Mesenchymal stem cell (in vitro differentiated cells and primary cell): Measurements from ENCODE around the gene RTN4.

Experiments
- DNase-seq: peaks from one replicate; pipeline ENCODE4 v3.0.0-alpha.2; 2013
- H2AFZ ChIP-seq: one replicate; pipeline ENCODE4 v1.6.1; 2013; ENCODE audit warnings: low read depth, mild to moderate bottlenecking, control low read depth, inconsistent platforms, low read length, moderate library complexity
- H2AK5ac ChIP-seq: 2 replicates; pipeline ENCODE4 v1.6.1; 2013; ENCODE audit warnings: low read length, moderate library complexity, mild to moderate bottlenecking, inconsistent platforms; ENCODE audit not compliant: severe bottlenecking
- H2BK120ac ChIP-seq: one replicate; pipeline ENCODE4 v1.6.1; 2013; ENCODE audit warnings: low read depth, mild to moderate bottlenecking, inconsistent platforms, low read length, moderate library complexity
- H2BK12ac ChIP-seq, 2 experiments: one replicate each; pipeline ENCODE4 v1.6.1; 2013; ENCODE audit warnings: inconsistent platforms in 2 of 2, low read length in 2 of 2, mild to moderate bottlenecking in 2 of 2, moderate library complexity in 2 of 2, control low read depth in 1 of 2
- H2BK15ac ChIP-seq: one replicate; pipeline ENCODE4 v1.6.1; 2013; ENCODE audit warnings: mild to moderate bottlenecking, low read depth, inconsistent platforms; ENCODE audit not compliant: poor library complexity, severe bottlenecking
- H2BK5ac ChIP-seq: 2 replicates; pipeline ENCODE4 v1.6.1; 2013; ENCODE audit warnings: low read depth, mild to moderate bottlenecking, low read length, control low read depth, inconsistent platforms; ENCODE audit not compliant: poor library complexity, severe bottlenecking
- H3K14ac ChIP-seq, 2 experiments: one replicate each; pipeline ENCODE4 v1.6.1; 2013; ENCODE audit warnings: inconsistent platforms in 2 of 2, low read length in 2 of 2, control low read depth in 1 of 2, mild to moderate bottlenecking in 1 of 2, moderate library complexity in 1 of 2
- H3K18ac ChIP-seq, 2 experiments: one replicate each; pipeline ENCODE4 v1.6.1; 2013; ENCODE audit warnings: inconsistent platforms in 2 of 2, low read length in 2 of 2, control low read depth in 1 of 2, low read depth in 1 of 2, mild to moderate bottlenecking in 1 of 2
- H3K23ac ChIP-seq, 2 experiments: one replicate each; pipeline ENCODE4 v1.6.1; 2013; ENCODE audit warnings: inconsistent platforms in 2 of 2, low read length in 2 of 2, mild to moderate bottlenecking in 2 of 2, moderate library complexity in 2 of 2, control low read depth in 1 of 2
- H3K27ac ChIP-seq: 2 replicates; pipeline ENCODE4 v1.5.1; 2013; ENCODE audit warnings: mild to moderate bottlenecking, moderate library complexity, low read length, control low read depth, inconsistent platforms; ENCODE audit not compliant: poor library complexity, severe bottlenecking
- H3K27me3 ChIP-seq, 2 experiments: 2 replicates each; pipeline versions ENCODE4 v1.6.1 to v1.7.0; 2013; ENCODE audit warnings: low read length in 2 of 2, mild to moderate bottlenecking in 2 of 2, moderate library complexity in 2 of 2, control low read depth in 1 of 2, inconsistent platforms in 1 of 2; ENCODE audit not compliant: control insufficient read depth in 1 of 2, insufficient read depth in 1 of 2
- H3K36me3 ChIP-seq, 2 experiments: 2 replicates each; pipeline versions ENCODE4 v1.6.1 to v1.7.0; 2013; ENCODE audit warnings: low read length in 2 of 2, control low read depth in 1 of 2, inconsistent platforms in 1 of 2, low read depth in 1 of 2, mild to moderate bottlenecking in 1 of 2; ENCODE audit not compliant: insufficient read depth in 2 of 2, control insufficient read depth in 1 of 2
- H3K4ac ChIP-seq, 2 experiments: one replicate each; pipeline ENCODE4 v1.6.1; 2013; ENCODE audit warnings: inconsistent platforms in 2 of 2, low read length in 2 of 2, mild to moderate bottlenecking in 2 of 2, moderate library complexity in 2 of 2, control low read depth in 1 of 2, low read depth in 1 of 2
- H3K4me1 ChIP-seq: 2 replicates; pipeline ENCODE4 v1.6.1; 2013; ENCODE audit warnings: low read depth, low read length, control low read depth; ENCODE audit not compliant: control insufficient read depth, insufficient read depth
- H3K4me2 ChIP-seq: 2 replicates; pipeline ENCODE4 v1.6.1; 2013; ENCODE audit warnings: low read length, mild to moderate bottlenecking, inconsistent platforms; ENCODE audit not compliant: poor library complexity, severe bottlenecking
- H3K4me3 ChIP-seq, 2 experiments: 2 replicates each; pipeline versions ENCODE4 v1.5.1 to v1.7.0; 2013; ENCODE audit warnings: low read length in 2 of 2, mild to moderate bottlenecking in 2 of 2, control low read depth in 1 of 2, low read depth in 1 of 2; ENCODE audit not compliant: insufficient read depth in 1 of 2
- H3K79me1 ChIP-seq: replicated peaks from 2 replicates; pipeline ENCODE4 v1.6.1; 2013; ENCODE audit warnings: mild to moderate bottlenecking, control low read depth, low read length, inconsistent platforms; ENCODE audit not compliant: poor library complexity, severe bottlenecking
- H3K9ac ChIP-seq: 2 replicates; pipeline ENCODE4 v1.7.0; 2013; ENCODE audit warnings: mild to moderate bottlenecking, low read length, moderate library complexity
- H3K9me3 ChIP-seq: 2 replicates; pipeline ENCODE4 v1.7.0; 2013; ENCODE audit warnings: mild to moderate bottlenecking, low read length; ENCODE audit not compliant: control insufficient read depth
- H4K8ac ChIP-seq: one replicate; pipeline ENCODE4 v1.6.1; 2013; ENCODE audit warnings: inconsistent platforms, mild to moderate bottlenecking, low read length, moderate library complexity
- H4K91ac ChIP-seq: one replicate; pipeline ENCODE4 v1.6.1; 2013; ENCODE audit warnings: mild to moderate bottlenecking, low read length, inconsistent platforms
- WGBS: methylation state at CpG from one replicate; pipeline ENCODE4 v1.1.7; 2013; ENCODE audit warnings: mixed read lengths; 5-methylcytosine and 5-hydroxymethylcytosine counted together

The RTN4 gene

DNA sequence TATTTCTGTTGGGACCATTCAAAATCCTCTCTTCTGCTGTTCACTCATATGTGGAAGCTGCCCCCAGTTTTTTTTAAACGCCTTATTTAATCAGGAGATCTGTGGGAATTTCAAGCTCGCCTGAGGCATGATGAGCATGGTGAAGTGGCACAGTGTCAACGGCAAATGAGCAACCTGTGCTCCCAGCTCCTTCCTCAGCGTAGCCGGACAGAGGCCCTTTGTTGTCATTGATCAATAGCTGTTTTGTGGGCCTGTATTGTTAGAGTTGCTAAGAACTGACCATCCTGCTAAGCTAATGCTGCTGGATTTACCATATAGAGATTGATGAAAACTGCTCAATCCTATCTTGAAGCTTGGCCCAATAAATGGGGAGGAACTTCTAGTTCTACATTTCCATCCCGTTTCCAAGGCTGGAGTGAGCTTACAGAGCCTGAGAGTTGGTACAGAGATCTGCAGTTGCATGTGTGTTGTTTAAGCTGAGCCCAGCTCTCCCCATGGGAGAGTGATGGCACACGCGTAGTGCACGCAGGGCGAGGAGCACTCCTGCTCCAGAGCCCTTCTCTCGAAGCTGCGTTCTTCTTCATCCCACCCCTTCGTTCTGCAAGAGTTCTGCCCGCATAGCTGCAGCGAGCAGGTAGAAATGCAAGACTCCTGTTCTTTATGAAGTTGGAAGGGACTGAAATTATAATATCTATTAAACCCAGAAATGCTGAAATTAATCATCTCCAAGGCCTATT is 108.8 kb downstream of the RTN4 start:
- Histone ChIP-seq H3K27me3 (no peaks in the 10 kb centered on the region), H3K79me1 (no peaks in the 10 kb centered on the region), H3K4ac (no peak overlapping the region), H3K18ac (no peak overlapping the region), H4K91ac (no peak overlapping the region), H3K27ac (no peak overlapping the region), H3K9me3 (no peaks in the 10 kb centered on the region), H3K23ac (no peak overlapping the region), H2BK12ac (no peak overlapping the region), H2BK5ac (no peak overlapping the region), H2AFZ (no peak overlapping the region), H3K14ac (no peak overlapping the region), H4K8ac (no peak overlapping the region), H3K36me3 (no peaks in the 10 kb centered on the region), H2AK5ac (no peak overlapping the region), H3K4me2 (no peak overlapping the region), H2BK120ac (no peak overlapping the region), H3K9ac (no peak overlapping the region), H3K4me3 (no peak overlapping the region), H3K4me1 (peaks cover 5% of the 10 kb centered on the region), H2BK15ac (no peak overlapping the region)
- DNase-seq, result no peak
- 94% methylated on average over 12 of the region's 15 CpGs for WGBS

DNA sequence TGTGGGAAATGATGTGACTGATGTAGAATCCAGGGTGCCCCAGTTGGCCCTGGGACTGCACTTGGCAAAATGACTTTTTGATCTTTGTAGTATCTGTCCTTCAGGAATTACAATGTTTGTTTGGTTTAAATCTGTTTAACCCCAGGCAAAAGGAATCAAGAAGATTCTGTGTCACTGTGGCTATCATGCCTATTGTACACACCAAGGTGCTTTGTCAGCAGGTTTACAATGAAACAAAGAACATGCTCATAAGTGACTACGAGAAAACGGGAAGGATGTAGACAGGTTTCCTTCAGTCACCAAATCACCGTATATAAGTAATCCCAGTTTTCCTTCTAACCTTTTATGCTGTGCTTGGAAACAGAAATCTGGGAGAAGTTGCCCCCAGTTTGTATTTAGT is 109.5 kb downstream of the RTN4 start:
- Histone ChIP-seq H3K27me3 (no peaks in the 10 kb centered on the region), H4K8ac (no peak overlapping the region), H2AK5ac (no peak overlapping the region), H3K9me3 (no peaks in the 10 kb centered on the region), H3K18ac (no peak overlapping the region), H3K79me1 (no peaks in the 10 kb centered on the region), H3K4me1 (peaks cover 4% of the 10 kb centered on the region), H3K4me2 (no peak overlapping the region), H3K36me3 (no peaks in the 10 kb centered on the region), H3K27ac (no peak overlapping the region), H2BK120ac (no peak overlapping the region), H3K9ac (no peak overlapping the region), H3K23ac (no peak overlapping the region), H2AFZ (no peak overlapping the region), H2BK12ac (no peak overlapping the region), H3K4ac (no peak overlapping the region), H2BK15ac (no peak overlapping the region), H2BK5ac (no peak overlapping the region), H3K4me3 (no peak overlapping the region), H4K91ac (no peak overlapping the region), H3K14ac (no peak overlapping the region)
- DNase-seq, result no peak
- 83% methylated on average over 2 of the region's 3 CpGs for WGBS

DNA sequence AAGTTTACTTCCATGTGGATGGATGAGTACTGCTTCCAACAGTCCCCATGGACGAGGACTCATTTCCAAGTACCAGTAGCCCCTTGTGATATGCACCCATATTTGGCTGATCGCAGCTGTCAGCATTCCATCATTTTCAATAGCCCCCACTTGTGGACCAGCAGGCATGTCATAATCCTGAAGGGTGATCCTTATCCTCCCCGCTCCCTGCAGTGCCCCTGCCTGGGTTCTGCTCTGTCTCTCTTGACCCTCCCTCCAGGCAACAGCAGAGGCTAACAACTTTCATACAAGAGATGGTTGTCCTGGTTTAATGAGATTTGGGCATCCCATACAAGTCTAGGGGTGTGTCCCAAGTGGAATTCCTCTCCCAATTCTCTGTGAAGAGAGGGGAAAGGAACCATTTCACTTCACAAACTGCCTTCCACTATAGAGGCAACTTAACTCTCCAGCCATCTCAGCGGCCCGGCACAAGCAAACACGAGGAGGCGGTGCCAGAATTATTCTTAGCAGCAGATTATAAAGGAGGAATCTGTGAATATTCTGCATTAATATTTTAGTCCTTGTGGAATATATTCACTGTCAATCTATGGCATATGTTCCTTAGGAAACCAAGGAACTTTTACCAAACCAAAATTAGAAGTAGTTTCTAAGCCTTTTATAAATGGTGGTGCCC is 110.7 kb downstream of the RTN4 start:
- no peak overlapping the region for H2BK5ac ChIP-seq
- no peak for DNase-seq
- H3K4me3 ChIP-seq, result no peak overlapping the region
- H3K4me1 ChIP-seq, result no peaks in the 10 kb centered on the region
- H4K91ac ChIP-seq, result no peak overlapping the region
- no peak overlapping the region for H2BK12ac ChIP-seq
- H3K27me3 ChIP-seq, result no peaks in the 10 kb centered on the region
- no peak overlapping the region for H3K18ac ChIP-seq
- no peak overlapping the region for H4K8ac ChIP-seq
- no peak overlapping the region for H3K14ac ChIP-seq
- no peak overlapping the region for H2AFZ ChIP-seq
- H3K27ac ChIP-seq, result no peak overlapping the region
- no peaks in the 10 kb centered on the region for H3K9me3 ChIP-seq
- WGBS, result 88% methylated on average over 7 of the region's 7 CpGs
- no peak overlapping the region for H3K4me2 ChIP-seq
- H3K79me1 ChIP-seq, result no peaks in the 10 kb centered on the region
- no peak overlapping the region for H3K9ac ChIP-seq
- H2BK120ac ChIP-seq, result no peak overlapping the region
- no peaks in the 10 kb centered on the region for H3K36me3 ChIP-seq
- no peak overlapping the region for H3K4ac ChIP-seq
- H3K23ac ChIP-seq, result no peak overlapping the region
- no peak overlapping the region for H2AK5ac ChIP-seq
- H2BK15ac ChIP-seq, result no peak overlapping the region

DNA sequence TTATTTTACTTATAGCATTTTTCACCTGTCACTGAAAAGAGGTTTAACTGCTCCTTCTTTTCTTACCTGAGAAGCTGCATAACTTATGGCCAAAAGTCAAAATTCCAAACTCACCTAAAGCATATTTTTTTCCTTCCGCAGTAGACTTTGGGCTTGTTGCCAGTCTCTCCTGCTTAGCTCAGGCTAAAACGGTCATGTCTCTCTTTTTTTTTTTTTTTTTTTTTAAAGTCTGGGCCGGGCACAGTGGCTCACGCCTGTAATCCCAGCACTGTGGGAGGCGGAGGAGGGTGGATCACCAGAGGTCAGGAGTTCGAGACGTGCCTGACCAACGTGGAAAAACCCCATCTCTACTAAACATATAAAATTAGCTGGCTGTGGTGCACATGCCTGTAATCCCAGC is 113.5 kb downstream of the RTN4 start:
- no peak overlapping the region for H2AFZ ChIP-seq
- H3K27ac ChIP-seq, result no peak overlapping the region
- H3K4me3 ChIP-seq, result no peak overlapping the region
- H3K9ac ChIP-seq, result no peak overlapping the region
- H2BK120ac ChIP-seq, result no peak overlapping the region
- H3K4me2 ChIP-seq, result no peak overlapping the region
- no peak overlapping the region for H2AK5ac ChIP-seq
- no peak overlapping the region for H4K91ac ChIP-seq
- H3K9me3 ChIP-seq, result no peaks in the 10 kb centered on the region
- no peak for DNase-seq
- WGBS, result 76% methylated on average over 7 of the region's 8 CpGs
- no peak overlapping the region for H3K18ac ChIP-seq
- no peak overlapping the region for H3K23ac ChIP-seq
- H3K36me3 ChIP-seq, result no peaks in the 10 kb centered on the region
- no peak overlapping the region for H3K14ac ChIP-seq
- H3K4ac ChIP-seq, result no peak overlapping the region
- no peak overlapping the region for H4K8ac ChIP-seq
- no peak overlapping the region for H2BK15ac ChIP-seq
- H3K27me3 ChIP-seq, result no peaks in the 10 kb centered on the region
- no peaks in the 10 kb centered on the region for H3K79me1 ChIP-seq
- H2BK12ac ChIP-seq, result no peak overlapping the region
- no peaks in the 10 kb centered on the region for H3K4me1 ChIP-seq
- no peak overlapping the region for H2BK5ac ChIP-seq
